ENCODE data around the gene ABL1.

ABL1 gene

GRCh38 chr9:130870491-130871381, 35.7 kb downstream of the ABL1 start:
- in situ Hi-C loops (cut with MboI; ENCODE audit: low sequenced_read_pairs): no loop called here

- in situ Hi-C loops (cut with MboI; ENCODE audit: low sequenced_read_pairs): no loop called here
Measured at GRCh38 chr9:130871395-130872062, 36.5 kb downstream of the ABL1 start.

- in situ Hi-C loops (cut with MboI; ENCODE audit: low sequenced_read_pairs): no loop called here
Measured at GRCh38 chr9:130872093-130872492, 37.0 kb downstream of the ABL1 start.

- in situ Hi-C loops (cut with MboI; ENCODE audit: low sequenced_read_pairs): no loop called here
Measured at GRCh38 chr9:130872508-130872907, 37.5 kb downstream of the ABL1 start.

GRCh38 chr9:130872912-130873503, 38.0 kb downstream of the ABL1 start:
- in situ Hi-C loops (cut with MboI; ENCODE audit: low sequenced_read_pairs): no loop called here

GRCh38 chr9:130873966-130874365, 38.9 kb downstream of the ABL1 start:
- in situ Hi-C loops (cut with MboI; ENCODE audit: low sequenced_read_pairs): no loop called here

GRCh38 chr9:130874783-130875182, 39.7 kb downstream of the ABL1 start:
- in situ Hi-C loops (cut with MboI; ENCODE audit: low sequenced_read_pairs): no loop called here

GRCh38 chr9:130877300-130877699, 42.2 kb downstream of the ABL1 start:
- in situ Hi-C loops (cut with MboI; ENCODE audit: low sequenced_read_pairs): no loop called here

- in situ Hi-C loops (cut with MboI; ENCODE audit: low sequenced_read_pairs): no loop called here
Measured at GRCh38 chr9:130878295-130878694, 43.2 kb downstream of the ABL1 start.

- in situ Hi-C loops (cut with MboI; ENCODE audit: low sequenced_read_pairs): no loop called here
Measured at GRCh38 chr9:130879863-130880411, 44.9 kb downstream of the ABL1 start.

- in situ Hi-C loops (cut with MboI; ENCODE audit: low sequenced_read_pairs): no loop called here
Measured at GRCh38 chr9:130880599-130881220, 45.7 kb downstream of the ABL1 start.

- in situ Hi-C loops (cut with MboI; ENCODE audit: low sequenced_read_pairs): no loop called here
Measured at GRCh38 chr9:130881516-130881915, 46.5 kb downstream of the ABL1 start.

GRCh38 chr9:130882696-130883225, 47.7 kb downstream of the ABL1 start:
- in situ Hi-C loops (cut with MboI; ENCODE audit: low sequenced_read_pairs): no loop called here

- in situ Hi-C loops (cut with MboI; ENCODE audit: low sequenced_read_pairs): no loop called here
Measured at GRCh38 chr9:130883479-130883878, 48.4 kb downstream of the ABL1 start.

GRCh38 chr9:130884111-130884531, 49.1 kb downstream of the ABL1 start:
- in situ Hi-C loops (cut with MboI; ENCODE audit: low sequenced_read_pairs): no loop called here

GRCh38 chr9:130884542-130885483, 49.8 kb downstream of the ABL1 start:
- in situ Hi-C loops (cut with MboI; ENCODE audit: low sequenced_read_pairs): no loop called here

- in situ Hi-C loops (cut with MboI; ENCODE audit: low sequenced_read_pairs): no loop called here
Measured at GRCh38 chr9:130885484-130886375, 50.7 kb downstream of the ABL1 start.

- in situ Hi-C loops (cut with MboI; ENCODE audit: low sequenced_read_pairs): no loop called here
Measured at GRCh38 chr9:130886981-130887380, 51.9 kb downstream of the ABL1 start.

Measured in hTERT RPE-1 (cell line).